Kidney epithelial cell (primary cell): Measurements from ENCODE around the gene SIPA1L2. TPM values are rescaled to one million over a fixed set of nuclear protein-coding genes. Genes with fewer than 3 reads are reported as not detected.

Experiments
- DNase-seq: peaks from one replicate; pipeline ENCODE4 v3.0.0-alpha.2; 2010; ENCODE audit warnings: low read depth
- H3K27me3 ChIP-seq: 2 replicates; pipeline ENCODE4 v1.6.0; 2011; ENCODE audit warnings: low read length; ENCODE audit not compliant: control insufficient read depth, insufficient read depth
- H3K36me3 ChIP-seq: 2 replicates; pipeline ENCODE4 v1.5.1; 2011; ENCODE audit warnings: low read length; ENCODE audit not compliant: control insufficient read depth, insufficient read depth
- H3K4me3 ChIP-seq: 2 replicates; pipeline ENCODE4 v1.5.1; 2011; ENCODE audit warnings: low read depth, mild to moderate bottlenecking, control low read depth, low read length
- total RNA-seq: library from RNA; depleted of rRNA; stranded (reverse); fragments of >200 nt; gene quantifications from 2 replicates; pipeline ENCODE4 v1.2.3, GENCODE V29; 2015
- TF ChIP-seq, protein P1 (sequence below): IDR thresholded peaks from 2 replicates; pipeline ENCODE4 v1.5.1; 2011; ENCODE audit warnings: mild to moderate bottlenecking, moderate library complexity, low read length, control low read depth, inconsistent platforms; ENCODE audit not compliant: insufficient read depth, poor library complexity, severe bottlenecking

SIPA1L2 gene, protein sequence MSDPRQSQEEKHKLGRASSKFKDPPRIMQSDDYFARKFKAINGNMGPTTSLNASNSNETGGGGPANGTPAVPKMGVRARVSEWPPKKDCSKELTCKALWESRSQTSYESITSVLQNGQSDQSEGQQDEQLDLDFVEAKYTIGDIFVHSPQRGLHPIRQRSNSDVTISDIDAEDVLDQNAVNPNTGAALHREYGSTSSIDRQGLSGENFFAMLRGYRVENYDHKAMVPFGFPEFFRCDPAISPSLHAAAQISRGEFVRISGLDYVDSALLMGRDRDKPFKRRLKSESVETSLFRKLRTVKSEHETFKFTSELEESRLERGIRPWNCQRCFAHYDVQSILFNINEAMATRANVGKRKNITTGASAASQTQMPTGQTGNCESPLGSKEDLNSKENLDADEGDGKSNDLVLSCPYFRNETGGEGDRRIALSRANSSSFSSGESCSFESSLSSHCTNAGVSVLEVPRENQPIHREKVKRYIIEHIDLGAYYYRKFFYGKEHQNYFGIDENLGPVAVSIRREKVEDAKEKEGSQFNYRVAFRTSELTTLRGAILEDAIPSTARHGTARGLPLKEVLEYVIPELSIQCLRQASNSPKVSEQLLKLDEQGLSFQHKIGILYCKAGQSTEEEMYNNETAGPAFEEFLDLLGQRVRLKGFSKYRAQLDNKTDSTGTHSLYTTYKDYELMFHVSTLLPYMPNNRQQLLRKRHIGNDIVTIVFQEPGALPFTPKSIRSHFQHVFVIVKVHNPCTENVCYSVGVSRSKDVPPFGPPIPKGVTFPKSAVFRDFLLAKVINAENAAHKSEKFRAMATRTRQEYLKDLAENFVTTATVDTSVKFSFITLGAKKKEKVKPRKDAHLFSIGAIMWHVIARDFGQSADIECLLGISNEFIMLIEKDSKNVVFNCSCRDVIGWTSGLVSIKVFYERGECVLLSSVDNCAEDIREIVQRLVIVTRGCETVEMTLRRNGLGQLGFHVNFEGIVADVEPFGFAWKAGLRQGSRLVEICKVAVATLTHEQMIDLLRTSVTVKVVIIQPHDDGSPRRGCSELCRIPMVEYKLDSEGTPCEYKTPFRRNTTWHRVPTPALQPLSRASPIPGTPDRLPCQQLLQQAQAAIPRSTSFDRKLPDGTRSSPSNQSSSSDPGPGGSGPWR (N-terminal part only)
- total RNA-seq: 13.7 and 16.4 TPM in 2 replicates

DNA sequence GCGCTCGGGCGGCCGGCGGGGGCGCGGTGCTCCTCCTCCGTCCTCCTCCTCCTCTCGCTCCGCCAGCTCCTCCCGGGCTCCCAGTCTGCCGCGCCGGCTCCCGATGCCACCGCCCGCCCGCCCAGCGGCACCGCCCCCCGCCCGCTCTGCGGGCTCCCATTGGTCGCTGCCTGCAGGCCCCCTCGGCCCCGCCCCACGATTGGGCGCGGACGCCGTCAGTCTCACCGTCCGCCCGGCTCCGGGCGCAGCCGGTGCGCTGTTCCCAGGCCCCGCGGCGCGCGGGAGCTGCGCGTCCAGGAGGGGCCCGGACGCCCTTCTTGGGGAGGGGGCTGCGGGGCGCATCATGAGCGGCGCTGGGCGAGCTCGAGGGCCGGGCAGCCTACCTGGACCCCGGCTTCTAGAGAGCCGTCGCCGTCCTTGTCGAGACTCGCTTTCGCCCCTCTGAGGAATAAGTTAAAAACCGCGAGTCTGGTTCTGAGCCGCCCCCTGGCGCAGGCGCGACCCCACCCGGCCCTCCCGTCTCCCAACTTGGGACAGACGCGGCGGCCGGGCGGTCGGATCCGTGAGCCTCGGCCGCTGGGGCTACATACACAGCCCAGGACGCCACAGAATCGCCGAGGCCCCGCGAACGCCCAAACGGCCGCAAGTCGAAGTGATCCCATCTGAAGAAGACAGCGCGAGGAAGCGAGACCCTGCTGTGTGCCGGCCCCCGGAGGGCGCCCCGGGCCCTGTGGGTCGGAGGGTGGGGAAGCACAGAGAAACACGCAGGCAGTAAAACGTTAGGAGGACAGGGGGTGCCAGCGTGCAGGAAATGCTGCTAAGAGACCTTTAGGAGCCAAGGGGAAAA, at the start of gene SIPA1L2:
TSS of gene SIPA1L2 (minus strand) at position 87 of the 847 bp plus-strand sequence. CDS start 114,794 bp downstream, outside the sequence.
- peak within 1 kb of the TSS; percentile 91 for H3K4me3 ChIP-seq
- no peaks in the 10 kb centered on the region for H3K36me3 ChIP-seq
- DNase-seq: peak; percentile 41
- no peaks in the 10 kb centered on the region for H3K27me3 ChIP-seq
- TF ChIP-seq, protein P1, sequence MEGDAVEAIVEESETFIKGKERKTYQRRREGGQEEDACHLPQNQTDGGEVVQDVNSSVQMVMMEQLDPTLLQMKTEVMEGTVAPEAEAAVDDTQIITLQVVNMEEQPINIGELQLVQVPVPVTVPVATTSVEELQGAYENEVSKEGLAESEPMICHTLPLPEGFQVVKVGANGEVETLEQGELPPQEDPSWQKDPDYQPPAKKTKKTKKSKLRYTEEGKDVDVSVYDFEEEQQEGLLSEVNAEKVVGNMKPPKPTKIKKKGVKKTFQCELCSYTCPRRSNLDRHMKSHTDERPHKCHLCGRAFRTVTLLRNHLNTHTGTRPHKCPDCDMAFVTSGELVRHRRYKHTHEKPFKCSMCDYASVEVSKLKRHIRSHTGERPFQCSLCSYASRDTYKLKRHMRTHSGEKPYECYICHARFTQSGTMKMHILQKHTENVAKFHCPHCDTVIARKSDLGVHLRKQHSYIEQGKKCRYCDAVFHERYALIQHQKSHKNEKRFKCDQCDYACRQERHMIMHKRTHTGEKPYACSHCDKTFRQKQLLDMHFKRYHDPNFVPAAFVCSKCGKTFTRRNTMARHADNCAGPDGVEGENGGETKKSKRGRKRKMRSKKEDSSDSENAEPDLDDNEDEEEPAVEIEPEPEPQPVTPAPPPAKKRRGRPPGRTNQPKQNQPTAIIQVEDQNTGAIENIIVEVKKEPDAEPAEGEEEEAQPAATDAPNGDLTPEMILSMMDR: peak; percentile 75

DNA sequence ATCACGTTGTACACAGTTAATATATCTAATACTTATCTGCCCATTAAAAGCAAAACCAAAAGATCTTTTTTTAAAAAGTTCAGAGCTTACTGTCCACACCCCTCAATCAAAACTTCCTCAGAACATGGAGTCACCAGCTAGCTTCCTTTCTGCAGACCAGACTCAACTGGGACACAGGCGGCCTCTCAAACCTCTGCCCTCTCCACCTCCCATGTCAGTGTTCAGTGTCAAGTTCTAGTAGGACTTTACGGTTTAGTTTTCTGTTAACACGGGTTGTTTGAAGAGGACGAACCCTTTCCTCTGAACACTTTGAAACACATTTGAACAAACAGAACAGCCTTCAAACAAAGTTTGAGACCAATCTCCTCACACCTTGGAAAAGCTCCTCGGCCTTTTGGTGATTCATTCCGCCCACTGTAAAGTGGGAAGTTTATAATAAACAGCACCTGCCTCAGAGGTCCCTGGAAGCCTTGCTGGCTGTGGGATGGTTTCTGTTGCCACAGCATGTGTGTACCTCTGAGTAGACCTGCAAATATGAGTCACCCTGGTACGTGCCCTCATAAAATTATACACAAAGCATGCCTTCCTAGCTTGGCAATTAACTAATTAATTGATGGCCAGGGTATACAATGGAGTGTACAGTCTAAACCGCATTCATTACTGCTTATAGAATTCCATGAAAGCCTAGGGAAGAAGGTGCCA, 48.4 kb upstream of the SIPA1L2 start:
- H3K4me3 ChIP-seq: no peak overlapping the region
- TF ChIP-seq, protein P1: no peak
- H3K36me3 ChIP-seq: no peaks in the 10 kb centered on the region
- no peaks in the 10 kb centered on the region for H3K27me3 ChIP-seq
- peak; percentile 59 for DNase-seq

DNA sequence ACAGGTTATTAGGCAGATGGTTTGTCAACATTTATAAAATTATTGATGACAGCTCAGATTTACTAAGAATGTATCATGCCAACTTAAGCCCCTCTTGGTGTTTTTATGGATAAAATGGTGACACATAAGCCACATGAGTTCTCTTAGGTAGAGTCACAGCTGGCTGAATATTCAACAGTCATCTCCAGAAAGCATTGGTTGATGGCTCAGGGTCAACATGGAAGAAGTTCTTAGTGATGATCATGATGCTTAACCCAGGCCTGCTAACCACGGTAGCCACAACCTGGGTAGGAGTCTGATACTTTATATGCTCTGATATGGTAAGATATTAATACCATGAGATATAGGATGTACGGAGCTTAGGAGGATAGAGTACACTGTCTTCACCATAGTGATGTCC, 46.4 kb upstream of the SIPA1L2 start:
- DNase-seq: no peak
- Histone ChIP-seq H3K36me3 (no peaks in the 10 kb centered on the region), H3K4me3 (no peak overlapping the region), H3K27me3 (no peaks in the 10 kb centered on the region)
- TF ChIP-seq, protein P1: no peak

DNA sequence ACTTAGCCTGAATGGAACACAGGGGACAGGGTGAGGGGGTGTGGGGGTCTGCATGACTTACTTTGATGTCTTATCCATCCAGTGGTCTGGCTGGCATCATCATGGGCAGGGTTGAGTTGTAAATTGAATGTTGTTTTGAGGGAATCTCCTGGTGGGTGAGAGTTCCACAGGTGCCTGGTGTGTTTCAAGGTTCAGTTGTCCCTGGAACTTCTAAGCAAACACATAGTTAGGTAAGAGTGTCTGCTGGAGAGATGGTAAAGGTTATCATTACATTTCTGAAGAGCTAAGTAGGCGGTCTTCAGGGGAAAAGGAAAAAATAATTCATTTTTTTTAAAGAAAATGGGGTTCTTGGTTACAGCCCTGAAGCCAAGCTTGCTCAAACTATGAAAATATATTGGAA, 46.0 kb upstream of the SIPA1L2 start:
- Histone ChIP-seq H3K27me3 (no peaks in the 10 kb centered on the region), H3K4me3 (no peak overlapping the region), H3K36me3 (no peaks in the 10 kb centered on the region)
- TF ChIP-seq, protein P1: no peak
- no peak for DNase-seq

DNA sequence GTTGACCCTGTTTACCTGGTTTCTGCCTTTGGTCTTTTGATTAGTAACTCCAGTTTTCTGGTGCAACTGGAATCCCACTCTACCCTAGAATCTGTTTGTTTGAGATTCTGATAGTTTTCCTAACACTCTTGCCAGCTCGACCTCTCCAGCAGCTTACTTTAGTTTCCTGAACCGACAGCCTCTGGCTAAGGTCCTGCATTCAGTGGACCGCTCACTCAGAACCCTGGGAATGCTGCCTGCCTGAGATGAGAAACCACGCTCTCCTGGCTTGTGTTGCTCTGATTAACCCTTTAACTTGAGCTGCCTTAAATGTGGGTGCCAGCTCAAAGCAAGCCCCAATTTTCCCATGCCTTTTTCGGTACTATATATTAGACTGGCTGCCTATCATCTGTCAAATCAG, 45.3 kb upstream of the SIPA1L2 start:
- no peak for DNase-seq
- TF ChIP-seq, protein P1: no peak
- Histone ChIP-seq H3K27me3 (no peaks in the 10 kb centered on the region), H3K36me3 (no peaks in the 10 kb centered on the region), H3K4me3 (no peak overlapping the region)
